IMR-90 (cell line): Measurements from ENCODE around the gene CHAT.

ENCODE experiments used
- TF ChIP-seq, protein P1 (sequence below): conservative IDR thresholded peaks from 2 replicates; pipeline ENCODE4 v1.5.1; 2012; ENCODE audit warnings: mild to moderate bottlenecking, low read depth, low read length, improper control_type of control experiment
- TF ChIP-seq, protein P2 (sequence below): fragments of 150-350 bp; IDR thresholded peaks from 2 replicates; pipeline ENCODE4 v1.6.1; 2017; ENCODE audit warnings: mild to moderate bottlenecking, antibody characterized with exemption, low read length, low read depth
- TF ChIP-seq, protein P3 (sequence below): fragments of 150-350 bp; IDR thresholded peaks from 2 replicates; pipeline ENCODE4 v1.6.1; 2016; ENCODE audit warnings: low read depth, mild to moderate bottlenecking, low read length, moderate library complexity, borderline replicate concordance

DNA sequence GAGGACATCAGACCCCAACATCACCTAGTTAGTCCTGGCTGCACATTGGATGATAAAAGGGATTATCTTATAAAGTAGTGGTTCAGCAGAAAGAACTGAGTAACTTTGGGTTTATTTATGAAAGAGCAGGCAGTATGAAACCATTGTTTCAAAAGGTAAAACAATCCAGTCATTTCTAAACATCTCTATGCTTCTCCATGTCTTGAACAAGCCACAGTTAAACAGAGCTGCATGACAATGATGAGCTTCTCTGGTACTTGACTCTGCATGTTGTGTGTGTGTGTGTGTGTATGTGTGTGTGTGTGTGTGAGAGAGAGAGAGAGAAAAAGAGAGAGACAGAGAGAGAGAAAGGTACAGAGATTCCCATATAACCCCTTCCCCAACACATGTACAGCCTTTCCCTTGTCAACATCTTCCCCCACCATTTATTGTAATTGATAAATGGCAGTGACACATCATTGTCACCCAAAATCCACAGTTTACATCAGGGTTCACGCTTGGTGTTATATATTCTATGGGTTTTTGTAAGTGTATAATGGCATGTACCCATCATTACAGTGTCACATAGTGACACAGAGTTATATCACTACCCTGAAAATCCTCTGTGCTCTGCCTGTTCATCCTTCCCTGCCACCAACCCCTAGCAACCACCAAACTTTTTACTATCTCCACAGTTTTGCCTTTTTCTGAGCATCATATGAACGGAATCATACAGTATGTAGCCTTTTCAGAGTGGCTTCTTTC is 36.5 kb upstream of the CHAT start:
- TF ChIP-seq, protein P1, sequence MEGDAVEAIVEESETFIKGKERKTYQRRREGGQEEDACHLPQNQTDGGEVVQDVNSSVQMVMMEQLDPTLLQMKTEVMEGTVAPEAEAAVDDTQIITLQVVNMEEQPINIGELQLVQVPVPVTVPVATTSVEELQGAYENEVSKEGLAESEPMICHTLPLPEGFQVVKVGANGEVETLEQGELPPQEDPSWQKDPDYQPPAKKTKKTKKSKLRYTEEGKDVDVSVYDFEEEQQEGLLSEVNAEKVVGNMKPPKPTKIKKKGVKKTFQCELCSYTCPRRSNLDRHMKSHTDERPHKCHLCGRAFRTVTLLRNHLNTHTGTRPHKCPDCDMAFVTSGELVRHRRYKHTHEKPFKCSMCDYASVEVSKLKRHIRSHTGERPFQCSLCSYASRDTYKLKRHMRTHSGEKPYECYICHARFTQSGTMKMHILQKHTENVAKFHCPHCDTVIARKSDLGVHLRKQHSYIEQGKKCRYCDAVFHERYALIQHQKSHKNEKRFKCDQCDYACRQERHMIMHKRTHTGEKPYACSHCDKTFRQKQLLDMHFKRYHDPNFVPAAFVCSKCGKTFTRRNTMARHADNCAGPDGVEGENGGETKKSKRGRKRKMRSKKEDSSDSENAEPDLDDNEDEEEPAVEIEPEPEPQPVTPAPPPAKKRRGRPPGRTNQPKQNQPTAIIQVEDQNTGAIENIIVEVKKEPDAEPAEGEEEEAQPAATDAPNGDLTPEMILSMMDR, result no peak
- TF ChIP-seq, protein P2, sequence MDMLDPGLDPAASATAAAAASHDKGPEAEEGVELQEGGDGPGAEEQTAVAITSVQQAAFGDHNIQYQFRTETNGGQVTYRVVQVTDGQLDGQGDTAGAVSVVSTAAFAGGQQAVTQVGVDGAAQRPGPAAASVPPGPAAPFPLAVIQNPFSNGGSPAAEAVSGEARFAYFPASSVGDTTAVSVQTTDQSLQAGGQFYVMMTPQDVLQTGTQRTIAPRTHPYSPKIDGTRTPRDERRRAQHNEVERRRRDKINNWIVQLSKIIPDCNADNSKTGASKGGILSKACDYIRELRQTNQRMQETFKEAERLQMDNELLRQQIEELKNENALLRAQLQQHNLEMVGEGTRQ, result no peak
- TF ChIP-seq, protein P3, sequence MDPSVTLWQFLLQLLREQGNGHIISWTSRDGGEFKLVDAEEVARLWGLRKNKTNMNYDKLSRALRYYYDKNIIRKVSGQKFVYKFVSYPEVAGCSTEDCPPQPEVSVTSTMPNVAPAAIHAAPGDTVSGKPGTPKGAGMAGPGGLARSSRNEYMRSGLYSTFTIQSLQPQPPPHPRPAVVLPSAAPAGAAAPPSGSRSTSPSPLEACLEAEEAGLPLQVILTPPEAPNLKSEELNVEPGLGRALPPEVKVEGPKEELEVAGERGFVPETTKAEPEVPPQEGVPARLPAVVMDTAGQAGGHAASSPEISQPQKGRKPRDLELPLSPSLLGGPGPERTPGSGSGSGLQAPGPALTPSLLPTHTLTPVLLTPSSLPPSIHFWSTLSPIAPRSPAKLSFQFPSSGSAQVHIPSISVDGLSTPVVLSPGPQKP, result no peak
